Measurements from ENCODE around the gene VAT1. TPM values are rescaled to one million over a fixed set of nuclear protein-coding genes. Genes with fewer than 3 reads are reported as not detected.

VAT1 gene
- total and polyA plus RNA-seq, 2 of the 13 experiments (the other 11 are each of a cell fraction or from before 2014, with no cell fraction given), result 143 to 205 TPM

GRCh38 chr17:43011728-43012472 lies 10.3 kb downstream of the VAT1 start (continued):
- TF ChIP-seq GABPA (IDR thresholded peaks at IDR 0.05; ENCODE audit: low read depth, low read length) (no peak), GABPA (CRISPR knock-in tag; IDR thresholded peaks at IDR 0.05; ENCODE audit: low read depth) (no peak), ARID5B (CRISPR knock-in tag; IDR thresholded peaks at IDR 0.05) (0 out of 2 replicates have a peak, but pooled peaks have one; percentile 16), U2AF1 (optimal IDR thresholded peaks at IDR 0.05; ENCODE audit: low read depth, low read length) (no peak), ZNF687 (CRISPR knock-in tag; IDR thresholded peaks at IDR 0.05) (peak; percentile 46; the same call in 1 of the 2 replicates), ZNF678 (CRISPR knock-in tag; IDR thresholded peaks at IDR 0.05) (no peak), MYPOP (CRISPR knock-in tag; IDR thresholded peaks at IDR 0.05) (no peak), ZNF7 (CRISPR knock-in tag; IDR thresholded peaks at IDR 0.05) (no peak), HOMEZ (CRISPR knock-in tag; IDR thresholded peaks at IDR 0.05; ENCODE audit: low read depth) (no peak), ATF7-NPFF (CRISPR knock-in tag; IDR thresholded peaks at IDR 0.05; ENCODE audit: low read depth) (0 out of 2 replicates have a peak, but pooled peaks have one; percentile 42), SMAD1 (CRISPR knock-in tag; IDR thresholded peaks at IDR 0.05; ENCODE audit: borderline replicate concordance, low read depth) (0 out of 2 replicates have a peak, but pooled peaks have one; percentile 47), ZNF350 (CRISPR knock-in tag; IDR thresholded peaks at IDR 0.05; ENCODE audit: borderline replicate concordance, low read depth) (no peak), SRSF4 (IDR thresholded peaks at IDR 0.05; ENCODE audit: low read depth, low read length, poor library complexity, severe bottlenecking) (no peak), PAX8 (CRISPR knock-in tag; IDR thresholded peaks at IDR 0.05; ENCODE audit: borderline replicate concordance) (no peak), ZGPAT (CRISPR knock-in tag; IDR thresholded peaks at IDR 0.05) (no peak), CHD2 (IDR thresholded peaks at IDR 0.05; ENCODE audit: low read depth, low read length) (no peak), JUN (CRISPR knock-in tag; IDR thresholded peaks at IDR 0.05) (no peak)
